Progenitor cell of endocrine pancreas (in vitro differentiated cells): ENCODE data around the gene RNF125. TPM values are rescaled to one million over a fixed set of nuclear protein-coding genes. Genes with fewer than 3 reads are reported as not detected.
A peak's percentile ranks its signal among the peaks of the same experiment; 100 is the strongest.

Experiments used
- DNase-seq: peaks from one replicate; pipeline ENCODE4 v3.0.0; 2021; ENCODE audit warnings: low spot score; ENCODE audit not compliant: unreplicated experiment
- H3K27ac Mint-ChIP-seq: 2 replicates; pipeline ENCODE4 v1.8.0; 2021; ENCODE audit warnings: mild to moderate bottlenecking, moderate library complexity, mixed read lengths
- H3K27me3 Mint-ChIP-seq: 2 replicates; pipeline ENCODE4 v1.8.0; 2021; ENCODE audit warnings: mixed read lengths
- H3K36me3 Mint-ChIP-seq: 2 replicates; pipeline ENCODE4 v1.8.0; 2022; ENCODE audit warnings: mixed read lengths; ENCODE audit not compliant: insufficient read depth
- H3K4me1 Mint-ChIP-seq: 2 replicates; pipeline ENCODE4 v1.8.0; 2021; ENCODE audit warnings: low read depth, mixed read lengths
- H3K4me3 Mint-ChIP-seq: 2 replicates; pipeline ENCODE4 v1.8.0; 2021; ENCODE audit warnings: low read depth, mild to moderate bottlenecking, moderate library complexity, mixed read lengths
- H3K9me3 Mint-ChIP-seq: 2 replicates; pipeline ENCODE4 v1.8.0; 2021; ENCODE audit warnings: low read depth, mixed read lengths
- CTCF ChIP-seq: fragments of 200-600 bp; sonication (generic); IDR thresholded peaks from one replicate; pipeline ENCODE4 v1.5.0; 2021; ENCODE audit warnings: antibody characterized with exemption, mild to moderate bottlenecking; ENCODE audit not compliant: unreplicated experiment
- total RNA-seq: library from RNA; stranded (reverse); gene quantifications from 2 replicates; pipeline ENCODE4 v1.2.1, GENCODE V29; 2021

Gene RNF125
- total RNA-seq, 1 donor from 2014 or later: 2.6 TPM

GRCh38 chr18:32091724-32092421, 73.2 kb downstream of the RNF125 start, which contains the start of gene RNF138:
RNF138 (plus strand) TSS chr18:32091874; CDS start chr18:32092777, 903 bp downstream.
- peak; percentile 15 for TF ChIP-seq CTCF
- H3K27me3 Mint-ChIP-seq: no peaks in the 10 kb centered on the region
- H3K4me1 Mint-ChIP-seq: peaks cover 23% of the 10 kb centered on the region
- H3K36me3 Mint-ChIP-seq: peaks cover 10% of the 10 kb centered on the region
- no peaks in the 10 kb centered on the region for H3K9me3 Mint-ChIP-seq
- peak within 1 kb of the TSS; percentile 88 for H3K4me3 Mint-ChIP-seq
- peak within 1 kb of the TSS; percentile 99 for H3K27ac Mint-ChIP-seq
- peak; percentile 75 for DNase-seq

- no peaks in the 10 kb centered on the region for H3K27me3 Mint-ChIP-seq
- peaks cover 10% of the 10 kb centered on the region for H3K36me3 Mint-ChIP-seq
- H3K27ac Mint-ChIP-seq: peak overlapping the region; percentile 99
- DNase-seq: peak; percentile 99
- peaks cover 23% of the 10 kb centered on the region for H3K4me1 Mint-ChIP-seq
- TF ChIP-seq CTCF: no peak
- H3K4me3 Mint-ChIP-seq: peak overlapping the region; percentile 88
- H3K9me3 Mint-ChIP-seq: no peaks in the 10 kb centered on the region
These were observed 73.9 kb downstream of the RNF125 start for GRCh38 chr18:32092422-32093101.

- Mint-ChIP-seq H3K4me3 (peak overlapping the region; percentile 88), H3K36me3 (peaks cover 10% of the 10 kb centered on the region), H3K27me3 (no peaks in the 10 kb centered on the region), H3K27ac (peak overlapping the region; percentile 96), H3K4me1 (peaks cover 23% of the 10 kb centered on the region), H3K9me3 (no peaks in the 10 kb centered on the region)
- no peak for TF ChIP-seq CTCF
- peak; percentile 39 for DNase-seq
These were observed 74.5 kb downstream of the RNF125 start for GRCh38 chr18:32093102-32093511.

GRCh38 chr18:32093523-32093922, 74.9 kb downstream of the RNF125 start:
- H3K4me1 Mint-ChIP-seq: peaks cover 23% of the 10 kb centered on the region
- H3K27ac Mint-ChIP-seq: peak overlapping the region; percentile 96
- peaks cover 10% of the 10 kb centered on the region for H3K36me3 Mint-ChIP-seq
- DNase-seq: no peak
- no peaks in the 10 kb centered on the region for H3K9me3 Mint-ChIP-seq
- peak overlapping the region; percentile 88 for H3K4me3 Mint-ChIP-seq
- TF ChIP-seq CTCF: no peak
- H3K27me3 Mint-ChIP-seq: no peaks in the 10 kb centered on the region

- no peak overlapping the region for H3K4me3 Mint-ChIP-seq
- peaks cover 15% of the 10 kb centered on the region for H3K36me3 Mint-ChIP-seq
These were observed 76.7 kb downstream of the RNF125 start for GRCh38 chr18:32095192-32095899.

More at GRCh38 chr18:32095192-32095899, 76.7 kb downstream of the RNF125 start:
- H3K27me3 Mint-ChIP-seq: no peaks in the 10 kb centered on the region
- H3K4me1 Mint-ChIP-seq: peaks cover 26% of the 10 kb centered on the region
- no peak for TF ChIP-seq CTCF
- no peak overlapping the region for H3K27ac Mint-ChIP-seq
- H3K9me3 Mint-ChIP-seq: no peaks in the 10 kb centered on the region
- DNase-seq: no peak
